Parathyroid adenoma (tissue), 2 donors: ENCODE data around the gene IGF2BP2.

ENCODE experiments used
- H2AFZ ChIP-seq: fragments of 300-600 bp; sonication (generic); one replicate; pipeline ENCODE4 v1.7.0; 2017; ENCODE audit warnings: antibody characterized with exemption, mild to moderate bottlenecking
- H3K27ac ChIP-seq: fragments of 300-600 bp; sonication (generic); one replicate; pipeline ENCODE4 v1.7.0; 2017
- H3K27me3 ChIP-seq: fragments of 300-600 bp; sonication (generic); one replicate; pipeline ENCODE4 v1.7.0; 2017; ENCODE audit warnings: low read length; ENCODE audit not compliant: control insufficient read depth, insufficient read depth
- H3K36me3 ChIP-seq: fragments of 300-600 bp; sonication (generic); one replicate; pipeline ENCODE4 v1.7.0; 2017; ENCODE audit warnings: low read length; ENCODE audit not compliant: control insufficient read depth, insufficient read depth
- H3K4me1 ChIP-seq: fragments of 300-600 bp; sonication (generic); one replicate; pipeline ENCODE4 v1.7.0; 2017; ENCODE audit warnings: control low read depth
- H3K4me2 ChIP-seq: fragments of 300-600 bp; sonication (generic); one replicate; pipeline ENCODE4 v1.7.0; 2017; ENCODE audit warnings: low read length
- H3K4me3 ChIP-seq: fragments of 300-600 bp; sonication (generic); one replicate; pipeline ENCODE4 v1.7.0; 2017; ENCODE audit warnings: low read depth, low read length
- H3K79me2 ChIP-seq: fragments of 300-600 bp; sonication (generic); one replicate; pipeline ENCODE4 v1.7.0; 2017; ENCODE audit warnings: control low read depth
- H3K9ac ChIP-seq: fragments of 300-600 bp; sonication (generic); one replicate; pipeline ENCODE4 v1.7.0; 2017; ENCODE audit warnings: mild to moderate bottlenecking
- H3K9me3 ChIP-seq: fragments of 300-600 bp; sonication (generic); one replicate; pipeline ENCODE4 v1.7.0; 2017; ENCODE audit warnings: low read length; ENCODE audit not compliant: control insufficient read depth
- CTCF ChIP-seq: fragments of 300-600 bp; sonication (generic); IDR thresholded peaks from one replicate; pipeline ENCODE4 v1.7.0; 2017; ENCODE audit warnings: antibody characterized with exemption, mild to moderate bottlenecking
- donor health status: primary hyperparathyroidism.

IGF2BP2 gene

GRCh38 chr3:185764163-185764979, 60.5 kb downstream of the IGF2BP2 start:
- no peaks in the 10 kb centered on the region for H3K9me3 ChIP-seq
- no peaks in the 10 kb centered on the region for H3K36me3 ChIP-seq
- peaks cover 3% of the 10 kb centered on the region for H3K4me1 ChIP-seq
- H3K4me2 ChIP-seq = no peak overlapping the region
- H3K9ac ChIP-seq = no peak overlapping the region
- H3K4me3 ChIP-seq = no peak overlapping the region
- TF ChIP-seq CTCF = no peak
- H3K27me3 ChIP-seq = no peaks in the 10 kb centered on the region
- no peak overlapping the region for H2AFZ ChIP-seq
- peaks cover 18% of the 10 kb centered on the region for H3K79me2 ChIP-seq
- no peak overlapping the region for H3K27ac ChIP-seq

DNA sequence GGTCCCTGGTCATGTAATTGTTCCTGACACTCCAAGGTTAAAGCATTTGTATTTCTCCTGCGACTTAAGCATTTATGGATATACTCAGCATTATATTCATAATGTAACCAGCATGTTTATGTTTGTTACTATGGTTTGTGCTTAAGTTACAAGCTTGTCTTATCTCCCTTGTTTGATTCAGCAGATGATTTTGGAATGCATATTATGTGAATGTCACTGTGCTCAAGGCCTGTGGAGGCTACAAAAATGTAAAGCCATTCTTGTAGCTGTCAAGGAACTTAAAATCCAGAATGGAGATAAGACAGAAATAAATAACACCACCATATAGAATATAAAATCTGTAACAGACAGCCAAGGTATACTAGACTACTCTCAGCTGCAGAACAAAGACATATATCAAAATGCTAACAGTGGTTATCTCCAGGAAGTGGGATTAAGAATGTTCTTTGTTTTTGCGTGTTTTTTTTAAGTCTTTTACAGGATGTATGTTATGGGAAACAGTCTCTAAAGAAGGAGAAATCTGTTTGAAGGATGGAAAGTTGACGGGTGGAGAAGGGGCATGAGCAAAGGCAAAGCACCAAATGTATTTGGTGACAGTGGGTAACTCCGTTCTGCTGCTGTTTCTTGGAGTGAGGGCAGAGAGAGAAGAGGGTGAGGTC, 61.4 kb downstream of the IGF2BP2 start:
- Histone ChIP-seq H3K79me2 (peaks cover 18% of the 10 kb centered on the region), H3K27ac (no peak overlapping the region), H3K4me1 (peaks cover 7% of the 10 kb centered on the region), H3K36me3 (no peaks in the 10 kb centered on the region), H3K4me3 (no peak overlapping the region), H3K4me2 (no peak overlapping the region), H3K9me3 (no peaks in the 10 kb centered on the region), H2AFZ (no peak overlapping the region), H3K9ac (no peak overlapping the region), H3K27me3 (no peaks in the 10 kb centered on the region)
- no peak for TF ChIP-seq CTCF

DNA sequence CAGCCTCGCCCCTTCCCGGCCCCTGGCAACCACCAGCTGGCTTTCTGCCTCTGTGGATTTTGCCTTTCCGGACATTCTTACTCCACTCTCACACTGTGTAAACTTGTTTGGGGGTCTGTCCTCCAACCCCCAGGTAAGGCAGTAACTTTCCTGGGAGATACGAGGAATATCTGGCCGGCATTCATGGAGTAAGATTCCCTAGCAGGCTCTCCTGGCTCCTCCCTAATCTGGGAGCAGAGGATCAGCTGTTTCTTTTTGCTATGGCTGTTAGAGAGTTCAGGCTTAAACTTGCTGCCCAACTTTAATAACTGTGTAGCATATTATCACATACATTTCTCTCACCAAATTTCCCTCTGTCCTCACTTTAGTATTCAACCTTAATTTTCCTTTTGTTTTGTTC, 64.3 kb downstream of the IGF2BP2 start:
- no peak overlapping the region for H2AFZ ChIP-seq
- H3K36me3 ChIP-seq = no peaks in the 10 kb centered on the region
- H3K9me3 ChIP-seq = no peaks in the 10 kb centered on the region
- no peak overlapping the region for H3K9ac ChIP-seq
- no peak for TF ChIP-seq CTCF
- H3K4me3 ChIP-seq = no peak overlapping the region
- no peak overlapping the region for H3K4me2 ChIP-seq
- H3K27me3 ChIP-seq = no peaks in the 10 kb centered on the region
- H3K4me1 ChIP-seq = peaks cover 7% of the 10 kb centered on the region
- H3K79me2 ChIP-seq = peaks cover 15% of the 10 kb centered on the region
- H3K27ac ChIP-seq = no peak overlapping the region

DNA sequence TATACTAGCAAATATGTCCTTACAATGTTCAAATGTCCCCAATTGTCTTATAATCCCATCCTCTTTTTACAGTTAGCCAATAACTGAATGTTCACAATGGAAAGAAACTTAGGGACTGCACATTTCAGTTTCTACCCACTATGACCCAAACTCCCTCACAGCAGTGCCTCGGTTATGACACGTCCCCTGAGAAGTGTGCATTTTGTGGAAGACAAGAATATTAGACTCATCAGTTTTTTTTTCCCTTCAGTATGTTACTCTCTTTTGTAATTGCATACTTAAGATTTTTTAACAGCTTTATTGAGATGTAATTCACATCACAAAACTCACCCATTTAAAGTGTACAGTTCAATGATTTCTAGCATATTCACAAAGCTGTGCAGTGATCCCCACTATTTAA, 64.8 kb downstream of the IGF2BP2 start:
- no peak overlapping the region for H2AFZ ChIP-seq
- H3K4me1 ChIP-seq = peaks cover 7% of the 10 kb centered on the region
- peaks cover 15% of the 10 kb centered on the region for H3K79me2 ChIP-seq
- no peaks in the 10 kb centered on the region for H3K36me3 ChIP-seq
- H3K9ac ChIP-seq = no peak overlapping the region
- H3K27ac ChIP-seq = no peak overlapping the region
- no peak overlapping the region for H3K4me2 ChIP-seq
- TF ChIP-seq CTCF = no peak
- no peaks in the 10 kb centered on the region for H3K27me3 ChIP-seq
- no peaks in the 10 kb centered on the region for H3K9me3 ChIP-seq
- no peak overlapping the region for H3K4me3 ChIP-seq
